Mesodermal cell (in vitro differentiated cells): ENCODE measurements around the gene GJB3.

ENCODE experiments used
- H3K27ac ChIP-seq: 2 replicates; pipeline ENCODE4 v1.7.0; 2013; ENCODE audit warnings: mild to moderate bottlenecking, low read depth, low read length, moderate library complexity; ENCODE audit not compliant: severe bottlenecking
- H3K36me3 ChIP-seq: 2 replicates; pipeline ENCODE4 v1.7.1; 2013; ENCODE audit warnings: mild to moderate bottlenecking, low read length, moderate library complexity; ENCODE audit not compliant: control insufficient read depth, insufficient read depth
- H3K4me1 ChIP-seq: one replicate; pipeline ENCODE4 v1.7.1; 2013; ENCODE audit warnings: mild to moderate bottlenecking, low read length; ENCODE audit not compliant: insufficient read depth, control insufficient read depth, poor library complexity, severe bottlenecking
- H3K4me3 ChIP-seq: 2 replicates; pipeline ENCODE4 v1.7.0; 2013; ENCODE audit warnings: low read length, control low read depth, mild to moderate bottlenecking; ENCODE audit not compliant: insufficient read depth, poor library complexity, severe bottlenecking; ENCODE audit errors: extremely low read depth
- H3K9me3 ChIP-seq: 2 replicates; pipeline ENCODE4 v1.7.1; 2013; ENCODE audit warnings: mild to moderate bottlenecking, low read length, moderate library complexity; ENCODE audit not compliant: control insufficient read depth
- WGBS, 2 experiments: methylation state at CpG; one replicate each; pipeline ENCODE4 v1.1.5; 2013; ENCODE audit warnings: missing lambda C conversion rate in 2 of 2; ENCODE audit not compliant: insufficient coverage in 2 of 2; 5-methylcytosine and 5-hydroxymethylcytosine counted together

GJB3 gene

DNA sequence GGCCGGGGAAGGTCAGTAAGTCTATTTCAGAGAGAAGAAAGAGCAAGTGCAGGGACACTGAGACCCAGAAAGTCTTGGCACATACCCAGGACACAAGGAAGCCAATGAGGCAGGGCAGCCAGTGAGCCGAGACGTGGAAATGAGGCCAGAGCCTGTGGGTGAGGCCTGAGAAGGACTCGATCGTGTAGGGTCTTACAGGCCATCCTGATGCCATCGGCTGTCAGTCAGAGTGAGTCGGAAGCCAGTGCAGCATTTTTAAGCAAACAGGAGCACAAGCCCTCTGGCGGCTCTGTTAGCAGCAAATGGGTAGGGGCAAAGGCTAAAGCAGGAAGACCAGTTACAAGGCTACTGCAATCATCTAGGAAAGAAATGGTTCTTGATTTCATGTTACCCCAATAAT lies 6.1 kb upstream of the GJB3 start:
- Histone ChIP-seq H3K4me1 (peaks cover 11% of the 10 kb centered on the region), H3K27ac (no peak overlapping the region), H3K4me3 (no peak overlapping the region), H3K36me3 (no peaks in the 10 kb centered on the region), H3K9me3 (no peaks in the 10 kb centered on the region)
- WGBS, 2 experiments: 88 to 91% methylated on average over 8 of the region's 8 CpGs

DNA sequence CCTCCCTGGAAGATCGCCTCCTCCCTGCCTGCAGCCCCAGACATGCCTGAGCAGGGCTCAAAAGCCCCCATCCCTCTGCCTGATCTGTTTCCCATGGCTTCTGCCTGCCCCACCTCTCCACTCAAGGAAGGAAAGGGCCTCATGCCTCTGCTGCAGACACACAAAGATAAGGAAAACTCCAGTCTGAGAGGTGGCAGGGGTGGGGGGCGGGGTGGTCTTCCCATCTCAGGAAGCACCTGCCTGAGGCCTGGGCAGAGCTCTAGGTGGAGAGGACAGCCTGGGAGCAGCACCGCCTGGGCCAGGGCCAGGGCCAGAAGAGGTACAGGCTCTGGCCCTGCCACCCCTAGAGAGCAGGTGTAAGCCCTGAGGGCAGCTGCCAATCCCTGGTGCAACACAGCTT lies 4.1 kb upstream of the GJB3 start:
- Histone ChIP-seq H3K9me3 (no peaks in the 10 kb centered on the region), H3K36me3 (no peaks in the 10 kb centered on the region), H3K4me1 (peaks cover 8% of the 10 kb centered on the region), H3K27ac (no peak overlapping the region), H3K4me3 (no peak overlapping the region)
- WGBS, 2 experiments: 73 to 77% methylated on average over 3 of the region's 3 CpGs

DNA sequence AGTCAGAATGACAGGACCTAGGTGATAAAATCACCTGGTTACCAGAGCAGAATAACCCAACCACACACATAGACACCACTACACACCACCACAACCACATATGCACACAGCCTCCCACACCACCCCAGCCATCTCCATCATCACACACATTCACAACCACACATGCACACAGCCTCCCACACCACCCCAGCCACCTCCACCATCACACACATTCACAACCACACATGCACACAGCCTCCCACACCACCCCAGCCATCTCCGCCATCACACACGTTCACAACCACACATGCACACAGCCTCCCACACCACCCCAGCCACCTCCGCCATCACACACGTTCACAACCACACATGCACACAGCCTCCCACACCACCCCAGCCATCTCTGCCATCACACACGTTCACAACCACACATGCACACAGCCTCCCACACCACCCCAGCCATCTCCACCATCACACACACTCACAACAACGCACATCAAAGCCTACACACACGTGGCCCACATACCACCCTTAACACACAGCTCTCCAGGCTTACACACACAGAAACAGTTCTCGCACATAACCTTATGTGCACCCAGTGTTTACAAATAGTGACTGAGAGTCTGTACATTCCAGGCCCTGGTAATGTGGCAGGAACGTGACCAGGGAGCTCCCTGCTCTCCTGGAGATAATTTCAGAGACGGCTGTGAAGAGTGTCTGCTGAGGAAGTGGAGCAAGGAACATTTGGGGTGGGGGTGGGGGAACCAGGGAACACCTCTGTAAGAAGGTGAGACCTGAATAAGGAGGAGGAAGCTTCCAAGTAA lies 3.3 kb upstream of the GJB3 start:
- 87 to 92% methylated on average over 3 to 6 of the region's 10 CpGs for whole genome bisulfite sequencing, 2 experiments
- H3K4me1 ChIP-seq: peaks cover 8% of the 10 kb centered on the region
- H3K9me3 ChIP-seq: no peaks in the 10 kb centered on the region
- no peak overlapping the region for H3K27ac ChIP-seq
- H3K4me3 ChIP-seq: no peak overlapping the region
- H3K36me3 ChIP-seq: no peaks in the 10 kb centered on the region

DNA sequence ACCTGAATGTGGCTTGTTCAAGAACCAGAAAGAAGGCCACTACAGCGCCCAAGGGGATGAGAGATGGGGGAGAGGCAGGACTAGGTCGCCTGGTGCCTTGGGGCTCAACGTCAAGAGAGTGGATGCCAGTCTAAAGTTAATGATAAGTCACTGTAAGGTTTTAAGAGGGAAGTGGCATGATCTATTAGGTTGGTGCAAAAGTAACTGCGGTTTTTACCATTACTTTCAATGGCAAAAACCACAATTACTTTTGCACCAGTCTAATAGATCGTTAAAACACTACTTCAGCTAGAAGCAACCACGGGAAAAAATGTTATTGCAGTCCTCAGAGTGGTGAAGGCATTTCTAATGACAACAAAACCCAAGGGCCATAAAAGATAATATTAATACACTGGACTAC lies 2.6 kb upstream of the GJB3 start:
- peaks cover 8% of the 10 kb centered on the region for H3K4me1 ChIP-seq
- 78 to 86% methylated on average over 2 to 3 of the region's 6 CpGs for WGBS, 2 experiments
- H3K36me3 ChIP-seq: no peaks in the 10 kb centered on the region
- H3K9me3 ChIP-seq: no peaks in the 10 kb centered on the region
- no peak overlapping the region for H3K27ac ChIP-seq
- no peak overlapping the region for H3K4me3 ChIP-seq

DNA sequence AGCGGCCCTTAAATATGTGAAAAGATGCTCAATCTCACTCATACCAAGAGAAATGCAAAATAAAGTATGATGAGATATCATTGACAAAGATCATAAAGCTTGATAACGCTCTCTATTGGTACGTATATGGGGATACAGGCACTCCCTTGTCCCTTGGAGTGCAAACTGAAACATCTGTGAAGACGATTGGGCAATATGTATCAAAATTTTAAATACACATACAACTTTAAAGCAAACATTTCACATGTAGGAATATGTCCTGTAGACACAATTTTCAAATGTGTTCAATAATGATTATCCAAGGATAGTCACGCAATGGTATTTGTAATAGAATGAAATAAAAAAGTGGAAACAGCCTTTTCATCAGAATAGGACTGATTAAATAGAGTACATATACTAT lies 2.0 kb upstream of the GJB3 start:
- Histone ChIP-seq H3K4me3 (no peak overlapping the region), H3K27ac (no peak overlapping the region), H3K9me3 (no peaks in the 10 kb centered on the region), H3K4me1 (peaks cover 8% of the 10 kb centered on the region), H3K36me3 (no peaks in the 10 kb centered on the region)
- WGBS, 2 experiments: 83% methylated on average over 2 of the region's 5 CpGs; no CpG with 5 or more reads in 1 of the 2 experiments

DNA sequence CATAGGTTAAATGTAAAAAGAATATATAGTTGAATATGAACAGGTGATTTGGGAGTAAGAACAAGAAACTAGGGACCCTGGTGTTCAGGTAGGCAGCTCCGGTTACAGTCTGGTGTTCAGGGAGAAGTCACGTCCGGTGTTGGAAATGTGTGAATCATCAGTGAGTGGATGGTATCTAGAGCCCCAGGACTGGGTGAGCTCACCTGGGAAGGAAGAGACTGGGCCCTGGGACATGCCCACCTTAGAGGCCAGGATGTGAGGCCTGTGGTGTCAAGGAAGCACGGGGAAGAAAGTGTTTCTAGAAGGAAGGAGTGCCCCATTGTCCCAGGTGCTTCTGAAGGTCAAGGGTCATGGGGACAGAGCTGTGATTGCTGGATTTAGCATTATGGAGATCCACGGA lies 1.5 kb upstream of the GJB3 start:
- no peaks in the 10 kb centered on the region for H3K36me3 ChIP-seq
- WGBS, 2 experiments: 82 to 89% methylated on average over 5 of the region's 5 CpGs
- H3K4me3 ChIP-seq: no peak overlapping the region
- H3K27ac ChIP-seq: no peak overlapping the region
- no peaks in the 10 kb centered on the region for H3K9me3 ChIP-seq
- H3K4me1 ChIP-seq: peaks cover 8% of the 10 kb centered on the region

DNA sequence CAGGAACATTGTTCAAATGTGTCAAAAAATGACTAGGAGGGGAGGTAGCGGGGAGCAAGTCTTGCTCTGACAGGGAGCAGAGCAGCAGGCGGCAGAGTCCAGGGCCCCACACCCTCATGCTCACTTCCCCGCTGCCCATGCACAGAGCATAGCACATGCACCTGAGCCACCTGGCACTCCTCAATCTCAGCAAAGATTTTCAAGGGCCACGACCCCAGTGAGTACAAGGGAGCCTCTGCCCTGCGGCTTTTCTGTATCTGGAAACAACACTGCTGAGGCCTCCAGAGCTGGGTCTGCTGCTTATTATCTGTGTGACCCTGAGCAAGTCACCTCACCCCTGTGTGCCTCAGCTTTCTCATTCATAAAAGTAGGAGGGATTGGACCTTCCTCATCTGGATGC lies 1.1 kb upstream of the GJB3 start:
- Histone ChIP-seq H3K27ac (no peak overlapping the region), H3K36me3 (no peaks in the 10 kb centered on the region), H3K4me1 (peaks cover 8% of the 10 kb centered on the region), H3K4me3 (no peak overlapping the region), H3K9me3 (no peaks in the 10 kb centered on the region)
- WGBS, 2 experiments: 89% methylated on average over 4 to 5 of the region's 5 CpGs

DNA sequence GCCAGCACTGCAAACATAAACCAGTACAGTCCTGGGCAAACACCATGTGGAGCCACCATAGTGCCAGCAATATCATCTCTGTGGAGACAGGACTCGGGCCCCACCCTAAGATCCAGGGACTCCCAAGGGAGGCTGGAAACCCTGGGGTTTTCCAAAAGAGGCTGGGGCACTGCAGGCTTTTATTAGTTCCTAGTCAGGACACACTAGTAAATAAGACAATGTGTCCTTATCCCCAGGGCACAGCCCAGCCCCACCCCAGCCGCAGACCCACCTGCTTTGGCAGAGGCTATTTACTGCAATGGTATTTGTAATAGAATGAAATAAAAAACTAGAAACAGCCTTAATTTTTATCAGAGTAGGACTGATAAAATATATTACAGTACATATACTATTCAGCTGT lies 486 bp upstream of the GJB3 start:
- WGBS, 2 experiments: 83 to 100% methylated on average over 1 of the region's 2 CpGs
- H3K4me3 ChIP-seq: no peak overlapping the region
- H3K4me1 ChIP-seq: peaks cover 8% of the 10 kb centered on the region
- no peaks in the 10 kb centered on the region for H3K36me3 ChIP-seq
- no peak overlapping the region for H3K27ac ChIP-seq
- H3K9me3 ChIP-seq: no peaks in the 10 kb centered on the region

DNA sequence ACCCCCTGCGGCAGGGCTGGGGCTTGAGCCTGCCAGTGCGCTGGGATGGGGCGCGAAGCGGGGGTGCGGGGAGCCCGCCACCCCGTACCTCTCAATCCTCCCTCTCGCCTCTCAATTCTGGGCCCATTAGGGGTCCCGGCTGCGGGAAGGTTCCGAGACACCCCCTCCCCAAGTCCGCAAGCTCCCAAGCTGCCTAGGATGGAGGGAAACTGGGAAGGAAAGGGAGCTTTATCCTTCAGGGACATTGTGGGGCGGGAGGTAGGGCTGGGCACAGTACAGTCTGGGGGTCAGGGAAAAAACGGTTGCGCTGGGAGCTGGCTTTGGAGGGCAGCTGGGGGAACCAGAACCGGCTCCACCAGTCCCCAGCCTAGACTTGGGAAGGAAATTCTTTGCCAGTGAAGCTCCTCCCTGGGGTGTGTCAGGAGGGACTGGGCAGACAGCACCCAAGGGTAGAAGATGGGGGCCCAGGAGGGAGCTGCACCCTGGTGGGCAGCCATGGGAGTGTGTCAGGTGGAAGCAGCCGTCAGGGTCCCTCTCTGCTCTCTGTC lies 904 bp downstream of the GJB3 start:
- H3K9me3 ChIP-seq: no peaks in the 10 kb centered on the region
- H3K27ac ChIP-seq: no peak overlapping the region
- H3K4me3 ChIP-seq: peak overlapping the region; percentile 28
- H3K36me3 ChIP-seq: no peaks in the 10 kb centered on the region
- 17 to 18% methylated on average over 3 to 9 of the region's 18 CpGs for WGBS, 2 experiments
- H3K4me1 ChIP-seq: peaks cover 5% of the 10 kb centered on the region

DNA sequence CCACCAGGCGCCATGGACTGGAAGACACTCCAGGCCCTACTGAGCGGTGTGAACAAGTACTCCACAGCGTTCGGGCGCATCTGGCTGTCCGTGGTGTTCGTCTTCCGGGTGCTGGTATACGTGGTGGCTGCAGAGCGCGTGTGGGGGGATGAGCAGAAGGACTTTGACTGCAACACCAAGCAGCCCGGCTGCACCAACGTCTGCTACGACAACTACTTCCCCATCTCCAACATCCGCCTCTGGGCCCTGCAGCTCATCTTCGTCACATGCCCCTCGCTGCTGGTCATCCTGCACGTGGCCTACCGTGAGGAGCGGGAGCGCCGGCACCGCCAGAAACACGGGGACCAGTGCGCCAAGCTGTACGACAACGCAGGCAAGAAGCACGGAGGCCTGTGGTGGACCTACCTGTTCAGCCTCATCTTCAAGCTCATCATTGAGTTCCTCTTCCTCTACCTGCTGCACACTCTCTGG lies 3.8 kb downstream of the GJB3 start:
- no peaks in the 10 kb centered on the region for H3K9me3 ChIP-seq
- H3K36me3 ChIP-seq: no peaks in the 10 kb centered on the region
- no peaks in the 10 kb centered on the region for H3K4me1 ChIP-seq
- H3K4me3 ChIP-seq: no peak overlapping the region
- 95 to 96% methylated on average over 26 to 28 of the region's 28 CpGs for WGBS, 2 experiments
- no peak overlapping the region for H3K27ac ChIP-seq

DNA sequence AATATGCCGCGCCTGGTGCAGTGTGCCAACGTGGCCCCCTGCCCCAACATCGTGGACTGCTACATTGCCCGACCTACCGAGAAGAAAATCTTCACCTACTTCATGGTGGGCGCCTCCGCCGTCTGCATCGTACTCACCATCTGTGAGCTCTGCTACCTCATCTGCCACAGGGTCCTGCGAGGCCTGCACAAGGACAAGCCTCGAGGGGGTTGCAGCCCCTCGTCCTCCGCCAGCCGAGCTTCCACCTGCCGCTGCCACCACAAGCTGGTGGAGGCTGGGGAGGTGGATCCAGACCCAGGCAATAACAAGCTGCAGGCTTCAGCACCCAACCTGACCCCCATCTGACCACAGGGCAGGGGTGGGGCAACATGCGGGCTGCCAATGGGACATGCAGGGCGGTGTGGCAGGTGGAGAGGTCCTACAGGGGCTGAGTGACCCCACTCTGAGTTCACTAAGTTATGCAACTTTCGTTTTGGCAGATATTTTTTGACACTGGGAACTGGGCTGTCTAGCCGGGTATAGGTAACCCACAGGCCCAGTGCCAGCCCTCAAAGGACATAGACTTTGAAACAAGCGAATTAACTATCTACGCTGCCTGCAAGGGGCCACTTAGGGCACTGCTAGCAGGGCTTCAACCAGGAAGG lies 4.3 kb downstream of the GJB3 start:
- H3K9me3 ChIP-seq: no peaks in the 10 kb centered on the region
- no peaks in the 10 kb centered on the region for H3K36me3 ChIP-seq
- H3K4me1 ChIP-seq: no peaks in the 10 kb centered on the region
- no peak overlapping the region for H3K27ac ChIP-seq
- H3K4me3 ChIP-seq: no peak overlapping the region
- 87 to 90% methylated on average over 20 of the region's 22 CpGs for WGBS, 2 experiments
